ENCODE data around the gene DNAAF8. TPM values are rescaled to one million over a fixed set of nuclear protein-coding genes. Genes with fewer than 3 reads are reported as not detected.
A peak's percentile ranks its signal among the peaks of the same experiment; 100 is the strongest.

The DNAAF8 gene
- total and polyA plus RNA-seq, 2 of the 4 experiments (the other 2 are of a cell fraction) = 0.54 to 1.7 TPM

DNA sequence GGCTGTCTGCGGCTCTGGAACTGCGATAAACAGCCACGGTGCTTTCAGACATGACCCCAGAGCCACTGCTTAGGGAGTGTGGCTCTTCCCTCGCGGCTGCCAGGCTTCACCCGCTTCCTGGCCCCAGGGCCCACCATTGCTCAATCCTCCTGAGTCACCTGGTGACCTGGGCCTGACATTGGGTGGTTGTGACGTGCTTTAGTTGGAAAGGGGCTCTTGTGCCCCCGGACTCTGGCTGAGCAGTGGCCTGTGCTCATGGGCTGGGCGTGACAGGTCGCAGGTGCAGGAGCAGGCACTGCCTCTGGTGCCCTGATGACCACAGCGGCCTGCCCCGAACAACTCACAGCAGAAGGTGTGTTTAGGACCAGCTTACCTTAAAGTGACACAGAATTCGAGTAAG lies 49.6 kb upstream of the DNAAF8 start:
- dilution Hi-C loops (cut with HindIII; ENCODE audit: low sequenced_read_pairs, unreplicated experiment) (no loop called here), intact Hi-C loops (cut with micrococcal nuclease) (no loop called here), in situ Hi-C loops (cut with MboI; ENCODE audit: low sequenced_read_pairs) (no loop called here)
- Histone ChIP-seq H2BK15ac (ENCODE audit: low read depth, low read length) (no peak overlapping the region), H3K9ac (ENCODE audit: low read depth, low read length) (no peak overlapping the region), H2AK9ac (replicated peaks; ENCODE audit: low read depth, low read length, poor library complexity) (no peak overlapping the region), H4K5ac (ENCODE audit: low read depth, low read length) (no peak overlapping the region), H3K9me1 (ENCODE audit: insufficient read depth, low read length) (no peaks in the 10 kb centered on the region), H3K23ac (ENCODE audit: low read depth, low read length) (no peak overlapping the region), H3K79me1 (ENCODE audit: low read depth in 1 of 2, low read length in 2 of 2) (peaks cover 0 to 4% of the 10 kb centered on the region in 2 experiments; a peak in 1 of 4 replicates), H4K20me1 (ENCODE audit: insufficient read depth, low read length) (no peaks in the 10 kb centered on the region; the same call in 1 of the 2 replicates), H3K18ac (ENCODE audit: low read depth, low read length) (no peak overlapping the region), H3K9me3 (ENCODE audit: control insufficient read depth, insufficient read depth, low read length) (no peaks in the 10 kb centered on the region), H3K36me3 (ENCODE audit: control insufficient read depth, insufficient read depth, low read length) (peaks cover 66% of the 10 kb centered on the region), H2AK5ac (ENCODE audit: low read depth, low read length) (no peak overlapping the region), H3K27me3 (ENCODE audit: control insufficient read depth, insufficient read depth, low read length) (no peaks in the 10 kb centered on the region), H2BK5ac (ENCODE audit: low read depth, low read length, poor library complexity, severe bottlenecking) (no peak overlapping the region), H3K4ac (ENCODE audit: low read depth, low read length) (no peak overlapping the region), H4K8ac (ENCODE audit: low read depth in 2 of 2, low read length in 2 of 2) (no peak overlapping the region), H3K4me1 (ENCODE audit: control insufficient read depth, insufficient read depth, low read length) (no peaks in the 10 kb centered on the region; the same call in 1 of the 2 replicates), H2BK120ac (ENCODE audit: low read depth, low read length) (no peak overlapping the region), H3K14ac (replicated peaks; ENCODE audit: low read depth, low read length) (no peak overlapping the region), H2BK20ac (ENCODE audit: low read depth, low read length) (no peak overlapping the region), H3K27ac (ENCODE audit: insufficient read depth, low read length) (no peak overlapping the region), H2AFZ (replicated peaks; ENCODE audit: low read length, poor library complexity) (no peak overlapping the region), H3K4me2 (ENCODE audit: low read depth, low read length) (no peak overlapping the region), H3K4me3 (ENCODE audit: insufficient read depth, low read depth, low read length) (no peak overlapping the region), H4K91ac (ENCODE audit: insufficient read depth, low read depth, low read length) (no peak overlapping the region), H3K56ac (ENCODE audit: extremely low read depth, insufficient read depth, low read length) (no peak overlapping the region)
- ChIA-PET CTCF (no interaction called here), POLR2A (ENCODE audit: unreplicated experiment) (no interaction called here)
- TF ChIP-seq POLR2A (IDR thresholded peaks at IDR 0.05; ENCODE audit: low read depth, low read length) (no peak), CEBPB (IDR thresholded peaks at IDR 0.05; ENCODE audit: low read depth, low read length) (0 out of 2 replicates have a peak, but pooled peaks have one; percentile 18)
- WGBS, 2 experiments (ENCODE audit: extremely low coverage in 2 of 2, insufficient read length in 1 of 2) = 81% methylated on average over 9 of the region's 13 CpGs; no CpG with 5 or more reads in 1 of the 2 experiments
- ATAC-seq (ENCODE audit: low read depth) (no peak), DNase-seq (no peak)
- no TSS peak for BruUV-seq (replicated peaks)

Measured in IMR-90 (cell line).